Lower leg skin (tissue), 3 donors: Measurements from ENCODE around the gene SLC9A4.

ENCODE experiments used
- POLR2A ChIP-seq, 2 donors: fragments of 450-650 bp; IDR thresholded peaks; one replicate each; pipeline ENCODE4 v1.6.1; 2016 to 2017; ENCODE audit warnings: antibody characterized with exemption in 2 of 2, mild to moderate bottlenecking in 1 of 2, moderate library complexity in 1 of 2
- TF ChIP-seq, protein P1 (sequence below), 3 donors: fragments of 450-650 bp; IDR thresholded peaks; one replicate each; pipeline ENCODE4 v1.5.1; 2016; ENCODE audit warnings: antibody characterized with exemption in 3 of 3, mild to moderate bottlenecking in 3 of 3, moderate library complexity in 2 of 3

DNA sequence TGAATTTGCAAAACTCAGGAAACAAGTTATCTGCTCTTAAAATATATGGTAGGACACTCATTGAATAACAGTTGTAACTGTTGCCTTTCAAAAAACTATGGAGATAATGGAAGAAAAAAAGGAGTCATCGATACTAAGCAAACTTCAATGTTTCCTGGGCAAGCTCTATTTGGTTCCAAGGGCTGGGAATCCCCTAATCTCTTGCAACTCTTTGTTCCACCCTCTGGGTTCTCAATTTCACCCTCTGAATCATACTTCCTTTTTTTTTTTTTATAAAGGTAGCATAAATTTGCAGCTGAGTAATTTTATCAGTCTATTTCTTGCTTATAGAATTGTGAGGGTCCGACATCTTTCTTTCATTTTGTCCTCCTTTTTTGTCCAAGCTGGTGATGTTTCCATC, 36.7 kb downstream of the SLC9A4 start:
- TF ChIP-seq, protein P1, sequence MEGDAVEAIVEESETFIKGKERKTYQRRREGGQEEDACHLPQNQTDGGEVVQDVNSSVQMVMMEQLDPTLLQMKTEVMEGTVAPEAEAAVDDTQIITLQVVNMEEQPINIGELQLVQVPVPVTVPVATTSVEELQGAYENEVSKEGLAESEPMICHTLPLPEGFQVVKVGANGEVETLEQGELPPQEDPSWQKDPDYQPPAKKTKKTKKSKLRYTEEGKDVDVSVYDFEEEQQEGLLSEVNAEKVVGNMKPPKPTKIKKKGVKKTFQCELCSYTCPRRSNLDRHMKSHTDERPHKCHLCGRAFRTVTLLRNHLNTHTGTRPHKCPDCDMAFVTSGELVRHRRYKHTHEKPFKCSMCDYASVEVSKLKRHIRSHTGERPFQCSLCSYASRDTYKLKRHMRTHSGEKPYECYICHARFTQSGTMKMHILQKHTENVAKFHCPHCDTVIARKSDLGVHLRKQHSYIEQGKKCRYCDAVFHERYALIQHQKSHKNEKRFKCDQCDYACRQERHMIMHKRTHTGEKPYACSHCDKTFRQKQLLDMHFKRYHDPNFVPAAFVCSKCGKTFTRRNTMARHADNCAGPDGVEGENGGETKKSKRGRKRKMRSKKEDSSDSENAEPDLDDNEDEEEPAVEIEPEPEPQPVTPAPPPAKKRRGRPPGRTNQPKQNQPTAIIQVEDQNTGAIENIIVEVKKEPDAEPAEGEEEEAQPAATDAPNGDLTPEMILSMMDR (IDR thresholded peaks at IDR 0.05) = no peak
- no peak for TF ChIP-seq POLR2A (IDR thresholded peaks at IDR 0.05)
